HG02840 (cell line): ENCODE data around the gene IFNGR2.
"Not testable (repeated sequence)": the region's sequence is repeated elsewhere in the genome, so short reads cannot be mapped to it uniquely, and the experiment has no call there.

Experiments used
- ATAC-seq: cut with Tn5 transposase; IDR thresholded peaks from one replicate; pipeline ENCODE4 v1.9.1; 2021; ENCODE audit warnings: mild to moderate bottlenecking, moderate library complexity, moderate number of reproducible peaks; ENCODE audit not compliant: unreplicated experiment, low FRiP score

IFNGR2 gene

GRCh38 chr21:33403128-33403785 is at the start of gene IFNGR2:
IFNGR2 (plus strand) TSS chr21:33403413; CDS start chr21:33403544, 131 bp downstream.
- ATAC-seq: no peak

- no peak for ATAC-seq
Observed at GRCh38 chr21:33355355-33355754, 47.9 kb upstream of the IFNGR2 start.

GRCh38 chr21:33355996-33356395 is 47.2 kb upstream of the IFNGR2 start:
- ATAC-seq: no peak

- ATAC-seq: no peak
Observed at GRCh38 chr21:33357177-33357576, 46.0 kb upstream of the IFNGR2 start.

- ATAC-seq: no peak
Observed at GRCh38 chr21:33359446-33359845, 43.8 kb upstream of the IFNGR2 start.

GRCh38 chr21:33360281-33360680 is 42.9 kb upstream of the IFNGR2 start:
- no peak for ATAC-seq

GRCh38 chr21:33360881-33361602 is 42.2 kb upstream of the IFNGR2 start:
- peak; percentile 67 for ATAC-seq

GRCh38 chr21:33362044-33362555 is 41.1 kb upstream of the IFNGR2 start:
- ATAC-seq: no peak

GRCh38 chr21:33363911-33364609 is 39.2 kb upstream of the IFNGR2 start:
- ATAC-seq: not testable (repeated sequence)

GRCh38 chr21:33364830-33365229 is 38.4 kb upstream of the IFNGR2 start:
- no peak for ATAC-seq

GRCh38 chr21:33367309-33367973 is 35.8 kb upstream of the IFNGR2 start:
- no peak for ATAC-seq

- no peak for ATAC-seq
Observed at GRCh38 chr21:33368124-33368523, 35.1 kb upstream of the IFNGR2 start.

GRCh38 chr21:33368576-33368975 is 34.6 kb upstream of the IFNGR2 start:
- ATAC-seq: no peak

- no peak for ATAC-seq
Observed at GRCh38 chr21:33369586-33369985, 33.6 kb upstream of the IFNGR2 start.

GRCh38 chr21:33370305-33370704 is 32.9 kb upstream of the IFNGR2 start:
- no peak for ATAC-seq

- no peak for ATAC-seq
Observed at GRCh38 chr21:33371366-33371765, 31.8 kb upstream of the IFNGR2 start.

- no peak for ATAC-seq
Observed at GRCh38 chr21:33372582-33372981, 30.6 kb upstream of the IFNGR2 start.

- ATAC-seq: no peak
Observed at GRCh38 chr21:33373451-33373850, 29.8 kb upstream of the IFNGR2 start.

GRCh38 chr21:33374080-33374449 is 29.1 kb upstream of the IFNGR2 start:
- ATAC-seq: no peak

GRCh38 chr21:33374450-33375096 is 28.6 kb upstream of the IFNGR2 start:
- ATAC-seq: no peak
